Activated CD4-positive, alpha-beta T cell treated with anti-CD3 and anti-CD28 coated beads, Interleukin-2, amount 50 U/mL, for 24 hours (primary cell): ENCODE results near the gene CCDC190.
"Not testable (repeated sequence)": the region's sequence is repeated elsewhere in the genome, so short reads cannot be mapped to it uniquely, and the experiment has no call there.

Source experiments
- DNase-seq, 2 donors: peaks; one replicate each; pipeline ENCODE4 v3.0.0-alpha.2; 2020; ENCODE audit warnings: low read depth in 1 of 2, low spot score in 1 of 2

CCDC190 gene

GRCh38 chr1:162878000-162878596, 17.1 kb upstream of the CCDC190 start:
- DNase-seq = no peak

- no peak for DNase-seq
These were observed 16.4 kb upstream of the CCDC190 start for GRCh38 chr1:162877412-162877811.

GRCh38 chr1:162876751-162877150, 15.8 kb upstream of the CCDC190 start:
- DNase-seq = no peak

GRCh38 chr1:162873671-162874666, 13.0 kb upstream of the CCDC190 start:
- DNase-seq = no peak

GRCh38 chr1:162872981-162873380, 12.0 kb upstream of the CCDC190 start:
- DNase-seq = no peak

- not testable (repeated sequence) for DNase-seq
These were observed 10.4 kb upstream of the CCDC190 start for GRCh38 chr1:162871417-162871816.

- no peak for DNase-seq
These were observed 8.0 kb upstream of the CCDC190 start for GRCh38 chr1:162868972-162869371.

- DNase-seq = no peak
These were observed 650 bp upstream of the CCDC190 start for GRCh38 chr1:162861625-162862024.

GRCh38 chr1:162859191-162859590, 1.8 kb downstream of the CCDC190 start:
- no peak for DNase-seq

GRCh38 chr1:162857850-162858249, 3.1 kb downstream of the CCDC190 start:
- DNase-seq = no peak

GRCh38 chr1:162856260-162856659, 4.7 kb downstream of the CCDC190 start:
- no peak for DNase-seq

- DNase-seq = no peak
These were observed 5.4 kb downstream of the CCDC190 start for GRCh38 chr1:162855461-162856150.

GRCh38 chr1:162854245-162854882, 6.6 kb downstream of the CCDC190 start:
- peak in 1 of 2 donors; percentile 22 for DNase-seq

- no peak for DNase-seq
These were observed 9.6 kb downstream of the CCDC190 start for GRCh38 chr1:162851341-162851740.

GRCh38 chr1:162849711-162850110, 11.3 kb downstream of the CCDC190 start:
- no peak for DNase-seq

- DNase-seq = peak; percentile 57 to 79
These were observed 13.0 kb downstream of the CCDC190 start for GRCh38 chr1:162847839-162848453.

GRCh38 chr1:162846256-162847212, 14.4 kb downstream of the CCDC190 start:
- DNase-seq = no peak

- no peak for DNase-seq
These were observed 16.8 kb downstream of the CCDC190 start for GRCh38 chr1:162844153-162844552.

GRCh38 chr1:162840250-162840839, 20.6 kb downstream of the CCDC190 start:
- DNase-seq = no peak
